Melanocyte of skin (primary cell): ENCODE results near the gene MIEN1. TPM values are rescaled to one million over a fixed set of nuclear protein-coding genes. Genes with fewer than 3 reads are reported as not detected.

Experiments used
- small RNA-seq, 2 donors: library from RNA; depleted of rRNA; stranded (forward); fragments of <200 nt; gene quantifications; one replicate each; pipeline ENCODE3, GENCODE V24; 2012
- total RNA-seq, 2 donors: library from RNA; depleted of rRNA; stranded (reverse); fragments of >200 nt; gene quantifications; 2 replicates each; pipeline ENCODE4 v1.2.3, GENCODE V29; 2012

MIEN1 gene, protein sequence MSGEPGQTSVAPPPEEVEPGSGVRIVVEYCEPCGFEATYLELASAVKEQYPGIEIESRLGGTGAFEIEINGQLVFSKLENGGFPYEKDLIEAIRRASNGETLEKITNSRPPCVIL
- 10 to 100 TPM; 19.6 to 26.8 TPM for total RNA-seq

DNA sequence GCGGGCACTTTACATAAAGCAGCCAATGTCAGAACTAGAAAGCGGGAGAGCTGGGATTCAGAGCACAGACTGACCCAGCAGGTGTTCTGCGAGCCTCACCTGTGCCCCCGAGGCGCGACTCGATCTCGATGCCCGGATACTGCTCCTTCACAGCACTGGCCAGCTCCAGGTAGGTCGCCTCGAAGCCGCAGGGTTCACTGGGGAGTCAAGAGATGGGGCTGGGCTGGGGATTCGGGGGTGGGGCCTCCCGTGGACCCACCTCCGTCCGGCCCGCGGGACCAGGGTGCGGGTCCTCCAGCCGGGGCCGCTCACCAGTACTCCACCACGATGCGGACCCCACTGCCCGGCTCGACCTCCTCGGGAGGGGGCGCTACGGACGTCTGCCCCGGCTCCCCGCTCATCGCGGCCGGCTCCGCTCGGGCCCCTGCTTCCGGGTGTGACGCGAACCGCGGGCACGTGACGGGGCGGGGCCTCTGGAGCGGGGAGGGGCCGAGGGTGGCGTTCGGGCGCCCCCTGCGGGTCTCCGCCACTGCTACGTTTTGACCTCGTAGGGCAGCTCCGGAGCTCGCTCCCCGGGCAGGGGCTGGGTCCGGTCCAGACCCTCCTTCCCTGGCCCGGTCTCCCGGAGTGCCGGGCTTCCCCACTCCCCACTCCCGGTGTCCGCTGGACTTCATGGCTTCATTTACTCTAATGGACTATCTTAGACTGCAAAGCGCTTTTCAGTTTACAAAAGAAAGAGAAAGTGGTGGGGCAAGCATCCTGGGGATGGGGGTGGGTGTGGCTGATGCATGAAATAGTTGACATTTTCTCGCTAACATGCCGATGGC lies at the start of gene MIEN1:
Gene MIEN1, minus strand, starts transcription at position 438 of the 827 bp plus-strand sequence. Its CDS starts 37 bp downstream, at position 401.

GRCh38 chr17:39737760-39738567 lies 7.6 kb upstream of the MIEN1 start, which contains the start of gene GRB7:
Gene GRB7, plus strand, starts transcription at chr17:39737938. Its CDS starts 4,364 bp downstream, at chr17:39742302.

DNA sequence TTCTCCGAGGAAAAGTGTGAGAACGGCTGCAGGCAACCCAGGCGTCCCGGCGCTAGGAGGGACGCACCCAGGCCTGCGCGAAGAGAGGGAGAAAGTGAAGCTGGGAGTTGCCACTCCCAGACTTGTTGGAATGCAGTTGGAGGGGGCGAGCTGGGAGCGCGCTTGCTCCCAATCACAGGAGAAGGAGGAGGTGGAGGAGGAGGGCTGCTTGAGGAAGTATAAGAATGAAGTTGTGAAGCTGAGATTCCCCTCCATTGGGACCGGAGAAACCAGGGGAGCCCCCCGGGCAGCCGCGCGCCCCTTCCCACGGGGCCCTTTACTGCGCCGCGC lies 30.5 kb downstream of the MIEN1 start, which contains the start of gene ERBB2:
Gene ERBB2, plus strand, starts transcription at position 247 of the 330 bp plus-strand sequence. CDS start 175 bp downstream, outside the sequence.

GRCh38 chr17:39687546-39688474 lies 42.5 kb downstream of the MIEN1 start, which contains the start of gene PGAP3:
Gene PGAP3, minus strand, starts transcription at chr17:39688057. Its CDS starts 43 bp downstream, at chr17:39688014.

Small RNA genes within 50 kb of the gene (small RNA-seq; reads per million reads assigned to genes)
- 0 reads per million in 2 donors for gene MIR4728

Other genes starting within 250 kb of the MIEN1 start
- gene NEUROD2, start 122.6 kb downstream of the MIEN1 start, total RNA-seq: not detected
- gene PPP1R1B, start 103.6 kb downstream of the MIEN1 start, total RNA-seq: not detected
- gene STARD3, start 93.4 kb downstream of the MIEN1 start, total RNA-seq: 10 to 100 TPM; 37.2 to 39.3 TPM
- under 1 TPM; 0.33 to 0.34 TPM for gene TCAP, start 65.2 kb downstream of the MIEN1 start, total RNA-seq
- not detected for gene PNMT, start 62.1 kb downstream of the MIEN1 start, total RNA-seq
- gene PGAP3, start 42.5 kb downstream of the MIEN1 start, total RNA-seq: 1 to 10 TPM; 4.0 to 8.3 TPM
- gene ERBB2, start 30.5 kb downstream of the MIEN1 start, total RNA-seq: 10 to 100 TPM; 29.0 to 32.7 TPM
- gene GRB7, start 7.4 kb upstream of the MIEN1 start, total RNA-seq: under 1 TPM in 1 of 2 donors, not detected in 1; 0.33 TPM
- not detected for gene IKZF3, start 133.8 kb upstream of the MIEN1 start, total RNA-seq
- not detected for gene ZPBP2, start 137.7 kb upstream of the MIEN1 start, total RNA-seq
- gene GSDMB, start 188.1 kb upstream of the MIEN1 start, total RNA-seq: 1 to 10 TPM; 1.7 to 2.0 TPM
- gene ORMDL3, start 197.1 kb upstream of the MIEN1 start, total RNA-seq: 10 to 100 TPM; 21.3 to 35.8 TPM
- not detected for gene LRRC3C, start 197.2 kb upstream of the MIEN1 start, total RNA-seq
- not detected for gene GSDMA, start 232.5 kb upstream of the MIEN1 start, total RNA-seq